ENCODE results near the gene CENPP. TPM values are rescaled to one million over a fixed set of nuclear protein-coding genes. Genes with fewer than 3 reads are reported as not detected.

CENPP gene
- total RNA-seq, 4 donors from 2014 or later, result 0.37 to 7.1 (median 3.2) TPM

DNA sequence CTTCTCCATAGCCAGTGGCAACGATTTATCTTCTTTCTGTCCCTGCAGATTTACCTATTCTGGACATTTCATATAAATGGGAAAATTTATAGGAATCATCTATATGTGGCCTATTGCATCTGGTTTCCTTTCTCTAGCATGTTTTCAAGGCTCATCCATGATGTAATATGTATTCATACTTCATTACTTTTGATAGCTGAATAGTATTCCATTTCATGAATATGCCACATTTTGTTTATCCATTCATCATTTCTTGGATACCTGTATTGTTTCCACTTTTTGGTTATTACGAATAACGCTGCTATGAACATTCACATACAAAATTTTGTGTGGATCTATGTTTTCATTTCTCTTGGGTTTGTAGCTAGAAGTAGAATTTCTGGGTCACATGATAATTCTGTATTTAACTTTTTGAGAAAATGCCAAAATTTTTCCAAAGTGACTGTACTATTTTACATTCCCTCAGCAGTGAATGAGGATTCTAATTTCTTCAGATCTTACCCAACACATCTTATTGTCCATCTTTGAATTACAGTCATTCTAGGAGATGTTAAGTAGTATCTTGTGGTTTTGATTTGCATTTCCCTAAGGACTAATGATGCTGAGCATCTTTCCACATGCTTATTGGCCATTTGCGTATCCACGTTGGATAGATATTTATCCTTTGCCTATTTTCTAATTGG, 35.9 kb upstream of the CENPP start:
- Histone ChIP-seq H3K4me3 (no peak overlapping the region), H3K9me3 (no peaks in the 10 kb centered on the region), H3K27ac (no peak overlapping the region), H3K27me3 (no peaks in the 10 kb centered on the region), H3K36me3 (peaks cover 0 to 19% (median 4%) of the 10 kb centered on the region in 4 donors), H3K4me1 (peaks cover 7 to 29% (median 17%) of the 10 kb centered on the region in 4 donors)
- WGBS, 2 donors (ENCODE audit: low coverage in 1 of 2), result 83 to 98% methylated on average over 5 of the region's 5 CpGs
- no peak for DNase-seq
- TF ChIP-seq EP300 (IDR thresholded peaks at IDR 0.05; ENCODE audit: low read depth) (no peak), POLR2A (IDR thresholded peaks at IDR 0.05) (no peak), POLR2AphosphoS5 (IDR thresholded peaks at IDR 0.05) (no peak)
- TF ChIP-seq, protein P1, sequence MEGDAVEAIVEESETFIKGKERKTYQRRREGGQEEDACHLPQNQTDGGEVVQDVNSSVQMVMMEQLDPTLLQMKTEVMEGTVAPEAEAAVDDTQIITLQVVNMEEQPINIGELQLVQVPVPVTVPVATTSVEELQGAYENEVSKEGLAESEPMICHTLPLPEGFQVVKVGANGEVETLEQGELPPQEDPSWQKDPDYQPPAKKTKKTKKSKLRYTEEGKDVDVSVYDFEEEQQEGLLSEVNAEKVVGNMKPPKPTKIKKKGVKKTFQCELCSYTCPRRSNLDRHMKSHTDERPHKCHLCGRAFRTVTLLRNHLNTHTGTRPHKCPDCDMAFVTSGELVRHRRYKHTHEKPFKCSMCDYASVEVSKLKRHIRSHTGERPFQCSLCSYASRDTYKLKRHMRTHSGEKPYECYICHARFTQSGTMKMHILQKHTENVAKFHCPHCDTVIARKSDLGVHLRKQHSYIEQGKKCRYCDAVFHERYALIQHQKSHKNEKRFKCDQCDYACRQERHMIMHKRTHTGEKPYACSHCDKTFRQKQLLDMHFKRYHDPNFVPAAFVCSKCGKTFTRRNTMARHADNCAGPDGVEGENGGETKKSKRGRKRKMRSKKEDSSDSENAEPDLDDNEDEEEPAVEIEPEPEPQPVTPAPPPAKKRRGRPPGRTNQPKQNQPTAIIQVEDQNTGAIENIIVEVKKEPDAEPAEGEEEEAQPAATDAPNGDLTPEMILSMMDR (IDR thresholded peaks at IDR 0.05), result no peak
- intact Hi-C loops (cut with DNase I; ENCODE audit: low total_unique reads) (loop anchor here (10.0 kb wide), 1 partner anchor 155 kb away; no protein-coding TSS in a partner anchor), in situ Hi-C loops (cut with MboI; ENCODE audit: low pct_ligation_motif_present in 1 of 4, low pct_unique_long_range_greater_than_20kb in 1 of 4, low sequenced_read_pairs in 3 of 4) (no loop called here)

DNA sequence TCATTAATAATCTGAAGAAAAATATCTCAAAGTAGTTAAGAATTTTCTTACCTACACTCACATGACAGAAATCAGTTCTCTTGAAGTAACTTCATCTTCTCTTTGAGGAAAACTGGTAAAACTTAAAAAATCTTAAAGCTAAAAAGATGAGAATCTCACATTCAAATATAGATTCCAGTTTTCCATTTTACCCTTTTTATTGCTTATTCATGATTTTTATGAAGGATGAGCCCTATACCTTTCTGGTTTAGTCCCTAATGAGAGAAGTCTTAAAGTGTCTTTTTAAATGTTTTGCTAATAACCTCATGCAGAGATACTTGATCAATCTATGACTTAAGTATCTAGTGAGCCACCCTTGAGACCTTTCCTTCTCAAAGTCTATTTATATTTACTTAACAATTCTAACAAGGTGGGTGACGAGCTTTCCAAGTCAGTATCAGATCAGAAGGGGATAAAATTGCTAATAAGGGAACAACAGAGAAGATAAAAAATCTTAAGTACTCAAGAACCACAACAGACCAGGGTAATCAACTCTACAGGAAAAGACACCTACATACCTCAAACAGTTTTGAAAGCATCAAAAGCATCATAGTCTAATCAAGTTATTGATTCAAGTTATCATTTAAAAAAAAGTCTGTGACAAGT, 34.8 kb upstream of the CENPP start:
- Histone ChIP-seq H3K27me3 (no peaks in the 10 kb centered on the region), H3K36me3 (peaks cover 0 to 8% (median 3%) of the 10 kb centered on the region in 4 donors), H3K4me1 (peaks cover 7 to 31% (median 17%) of the 10 kb centered on the region in 4 donors), H3K9me3 (no peaks in the 10 kb centered on the region), H3K4me3 (no peak overlapping the region), H3K27ac (no peak overlapping the region)
- DNase-seq, result no peak
- TF ChIP-seq POLR2AphosphoS5 (IDR thresholded peaks at IDR 0.05) (no peak), EP300 (IDR thresholded peaks at IDR 0.05; ENCODE audit: low read depth) (no peak), POLR2A (IDR thresholded peaks at IDR 0.05) (no peak)
- TF ChIP-seq, protein P1 (IDR thresholded peaks at IDR 0.05), result no peak
- WGBS, 2 donors (ENCODE audit: low coverage in 1 of 2), result 68 to 80% methylated on average over 1 of the region's 1 CpG
- intact Hi-C loops (cut with DNase I; ENCODE audit: low total_unique reads) (loop anchor here (10.0 kb wide), 1 partner anchor 156 kb away; no protein-coding TSS in a partner anchor), in situ Hi-C loops (cut with MboI; ENCODE audit: low pct_ligation_motif_present in 1 of 4, low pct_unique_long_range_greater_than_20kb in 1 of 4, low sequenced_read_pairs in 3 of 4) (no loop called here)

DNA sequence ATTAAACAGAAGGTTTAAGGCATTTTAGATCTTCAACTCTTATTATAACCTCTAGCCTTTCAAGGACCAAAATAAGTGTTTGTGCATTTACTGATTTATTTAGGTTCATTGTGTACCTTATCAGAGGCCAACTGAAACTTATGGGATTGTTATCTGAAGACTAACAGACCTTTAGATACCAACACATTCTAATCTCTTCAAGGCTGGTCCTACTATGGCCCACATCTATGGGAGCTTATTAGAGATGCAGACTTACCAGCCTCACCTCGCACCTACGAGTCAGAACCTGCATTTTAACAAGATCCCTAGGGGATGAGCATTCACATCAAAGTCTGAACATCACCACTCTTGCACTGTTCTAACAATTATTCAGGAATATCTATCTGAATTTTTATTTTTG, 34.2 kb upstream of the CENPP start:
- Histone ChIP-seq H3K4me3 (no peak overlapping the region), H3K27me3 (no peaks in the 10 kb centered on the region), H3K9me3 (no peaks in the 10 kb centered on the region), H3K27ac (no peak overlapping the region), H3K36me3 (peaks cover 0 to 4% (median 0%) of the 10 kb centered on the region in 4 donors), H3K4me1 (peaks cover 7 to 31% (median 17%) of the 10 kb centered on the region in 4 donors)
- TF ChIP-seq EP300 (IDR thresholded peaks at IDR 0.05; ENCODE audit: low read depth) (no peak), POLR2AphosphoS5 (IDR thresholded peaks at IDR 0.05) (no peak), POLR2A (IDR thresholded peaks at IDR 0.05) (no peak)
- in situ Hi-C loops (cut with MboI; ENCODE audit: low pct_ligation_motif_present in 1 of 4, low pct_unique_long_range_greater_than_20kb in 1 of 4, low sequenced_read_pairs in 3 of 4), result no loop called here
- intact Hi-C loops (cut with DNase I; ENCODE audit: low total_unique reads), result loop anchor here (10.0 kb wide), 1 partner anchor 157 kb away; no protein-coding TSS in a partner anchor
- WGBS, 2 donors (ENCODE audit: low coverage in 1 of 2), result 82 to 87% methylated on average over 2 of the region's 2 CpGs
- no peak for DNase-seq

DNA sequence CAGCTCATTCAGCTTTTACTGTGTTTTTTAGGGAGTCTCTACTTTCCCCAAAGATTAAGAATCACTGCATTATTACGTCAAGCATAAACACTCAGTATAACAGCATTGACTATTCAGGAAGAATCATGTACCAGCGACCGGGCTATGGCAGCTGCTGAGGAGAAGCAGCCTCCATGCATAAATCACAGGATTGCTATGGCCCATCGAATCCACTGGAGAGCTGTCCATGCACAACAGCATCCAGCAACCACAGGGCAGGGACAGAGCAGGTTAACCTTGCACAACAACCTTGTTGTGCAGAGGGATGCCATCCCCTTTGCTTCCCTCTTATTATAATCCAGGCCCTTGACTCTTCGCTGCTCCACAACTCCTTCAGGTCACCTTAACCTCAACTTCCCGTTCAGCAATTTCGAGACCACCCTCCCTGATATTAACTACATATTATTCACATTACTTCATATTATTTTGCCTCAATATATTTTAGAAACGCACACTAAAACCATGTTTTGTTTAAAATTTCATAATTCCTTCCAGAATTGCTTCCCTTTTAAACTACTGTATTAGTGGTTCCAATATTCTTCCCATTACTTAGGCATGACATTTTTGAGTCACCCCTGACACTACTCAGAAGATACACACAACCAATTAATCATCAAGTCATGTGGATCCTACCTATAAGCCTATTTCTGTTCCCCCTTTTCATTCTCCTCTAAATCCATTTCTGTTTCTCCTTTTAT, 33.2 kb upstream of the CENPP start:
- 8 to 48% methylated on average over 3 to 8 of the region's 8 CpGs for WGBS, 2 donors (ENCODE audit: low coverage in 1 of 2)
- H3K36me3 ChIP-seq, result peaks cover 0 to 12% (median 2%) of the 10 kb centered on the region in 4 donors
- H3K27ac ChIP-seq, result peak overlapping the region; percentile 79 to 85 (median 82)
- peaks cover 7 to 31% (median 17%) of the 10 kb centered on the region in 4 donors for H3K4me1 ChIP-seq
- peak overlapping the region; percentile 58 to 86 (median 72) for H3K4me3 ChIP-seq
- intact Hi-C loops (cut with DNase I; ENCODE audit: low total_unique reads) (loop anchor here (10.0 kb wide), 1 partner anchor 158 kb away; no protein-coding TSS in a partner anchor), in situ Hi-C loops (cut with MboI; ENCODE audit: low pct_ligation_motif_present in 1 of 4, low pct_unique_long_range_greater_than_20kb in 1 of 4, low sequenced_read_pairs in 3 of 4) (no loop called here)
- TF ChIP-seq POLR2A (IDR thresholded peaks at IDR 0.05), result no peak
- TF ChIP-seq POLR2AphosphoS5 (IDR thresholded peaks at IDR 0.05), result no peak
- DNase-seq, result no peak
- H3K9me3 ChIP-seq, result no peaks in the 10 kb centered on the region
- H3K27me3 ChIP-seq, result no peaks in the 10 kb centered on the region

Data from transverse colon (tissue), 4 donors.